ENCODE results near the gene ABCA6. TPM values are rescaled to one million over a fixed set of nuclear protein-coding genes. Genes with fewer than 3 reads are reported as not detected.
"Not testable (repeated sequence)": the region's sequence is repeated elsewhere in the genome, so short reads cannot be mapped to it uniquely, and the experiment has no call there.

Gene ABCA6
- total RNA-seq, 1 donor from 2014 or later = 36.3 TPM

DNA sequence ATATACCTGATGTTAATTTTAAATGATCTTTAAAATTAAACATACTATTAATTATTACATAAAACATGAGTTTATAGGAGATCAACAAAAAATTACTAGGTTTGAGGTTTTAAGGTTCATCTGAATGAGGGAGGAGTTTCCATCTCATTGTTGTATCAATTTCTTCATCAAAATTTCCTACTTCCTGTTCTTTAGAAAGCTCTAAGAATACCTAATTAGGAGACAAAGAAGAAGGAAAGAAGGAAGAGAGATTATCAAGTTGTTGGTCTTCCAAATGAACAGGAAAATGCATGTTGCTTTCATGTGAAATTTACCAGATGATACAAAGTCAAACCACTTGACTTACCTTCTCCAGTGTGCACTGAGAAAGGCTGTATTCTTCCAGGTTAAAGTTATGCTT, 62.8 kb downstream of the ABCA6 start:
- TF ChIP-seq, protein P1, sequence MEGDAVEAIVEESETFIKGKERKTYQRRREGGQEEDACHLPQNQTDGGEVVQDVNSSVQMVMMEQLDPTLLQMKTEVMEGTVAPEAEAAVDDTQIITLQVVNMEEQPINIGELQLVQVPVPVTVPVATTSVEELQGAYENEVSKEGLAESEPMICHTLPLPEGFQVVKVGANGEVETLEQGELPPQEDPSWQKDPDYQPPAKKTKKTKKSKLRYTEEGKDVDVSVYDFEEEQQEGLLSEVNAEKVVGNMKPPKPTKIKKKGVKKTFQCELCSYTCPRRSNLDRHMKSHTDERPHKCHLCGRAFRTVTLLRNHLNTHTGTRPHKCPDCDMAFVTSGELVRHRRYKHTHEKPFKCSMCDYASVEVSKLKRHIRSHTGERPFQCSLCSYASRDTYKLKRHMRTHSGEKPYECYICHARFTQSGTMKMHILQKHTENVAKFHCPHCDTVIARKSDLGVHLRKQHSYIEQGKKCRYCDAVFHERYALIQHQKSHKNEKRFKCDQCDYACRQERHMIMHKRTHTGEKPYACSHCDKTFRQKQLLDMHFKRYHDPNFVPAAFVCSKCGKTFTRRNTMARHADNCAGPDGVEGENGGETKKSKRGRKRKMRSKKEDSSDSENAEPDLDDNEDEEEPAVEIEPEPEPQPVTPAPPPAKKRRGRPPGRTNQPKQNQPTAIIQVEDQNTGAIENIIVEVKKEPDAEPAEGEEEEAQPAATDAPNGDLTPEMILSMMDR (IDR thresholded peaks at IDR 0.05) = no peak
- intact Hi-C loops (cut with DNase I) = no loop called here
- ATAC-seq = no peak

DNA sequence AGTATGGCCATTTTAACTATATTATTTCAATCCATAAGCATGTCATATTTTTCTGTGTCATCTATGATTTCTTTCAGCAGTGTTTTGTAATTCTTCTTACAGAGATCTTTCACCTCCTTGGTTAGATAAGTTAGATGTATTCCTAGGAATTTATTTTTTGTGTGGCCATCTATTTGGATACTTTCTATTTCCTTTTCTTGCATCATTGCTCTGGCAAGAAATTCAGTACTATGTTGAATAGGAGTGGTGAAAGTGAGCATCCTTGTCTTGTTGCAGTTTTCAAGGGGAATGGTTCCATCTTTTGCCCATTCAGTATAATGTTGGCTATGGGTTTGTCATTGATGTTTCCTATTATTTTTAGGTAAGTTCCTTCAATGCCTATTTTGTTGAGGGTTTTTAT, 65.9 kb downstream of the ABCA6 start:
- intact Hi-C loops (cut with DNase I) = no loop called here

More for the DNA sequence above, 62.8 kb downstream of the ABCA6 start:
- no peaks in the 10 kb centered on the region for H3K4me1 ChIP-seq
- H3K36me3 ChIP-seq = peaks cover 18% of the 10 kb centered on the region
- DNase-seq = no peak
- no peaks in the 10 kb centered on the region for H3K9me3 ChIP-seq
- H3K27me3 ChIP-seq = no peaks in the 10 kb centered on the region
- H3K27ac ChIP-seq = no peak overlapping the region
- no peak overlapping the region for H3K4me3 ChIP-seq

DNA sequence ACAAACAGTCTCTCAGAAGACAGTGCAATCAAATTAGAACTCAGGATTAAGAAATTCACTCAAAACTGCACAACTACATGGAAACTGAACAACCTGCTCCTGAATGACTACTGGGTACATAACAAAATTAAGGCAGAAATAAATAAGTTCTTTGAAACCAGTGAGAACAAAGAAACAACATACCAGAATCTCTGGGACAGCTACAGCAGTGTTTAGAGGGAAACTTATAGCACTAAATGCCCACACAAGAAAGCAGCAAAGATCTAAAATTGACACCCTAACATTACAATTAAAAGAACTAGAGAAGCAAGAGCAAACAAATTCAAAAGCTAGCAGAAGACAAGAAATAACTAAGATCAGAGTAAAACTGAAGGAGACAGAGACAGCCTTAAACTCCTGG, 68.3 kb downstream of the ABCA6 start:
- H3K4me3 ChIP-seq; H3K27ac ChIP-seq; H3K9me3 ChIP-seq; H3K4me1 ChIP-seq; DNase-seq; ATAC-seq; intact Hi-C loops (cut with DNase I); H3K27me3 ChIP-seq; H3K36me3 ChIP-seq: not testable (repeated sequence)

More for the DNA sequence above, 65.9 kb downstream of the ABCA6 start:
- DNase-seq = no peak
- TF ChIP-seq, protein P1 (IDR thresholded peaks at IDR 0.05) = no peak
- Histone ChIP-seq H3K4me3 (no peak overlapping the region), H3K36me3 (peaks cover 6% of the 10 kb centered on the region), H3K9me3 (no peaks in the 10 kb centered on the region), H3K27ac (no peak overlapping the region), H3K27me3 (no peaks in the 10 kb centered on the region), H3K4me1 (no peaks in the 10 kb centered on the region)
- ATAC-seq = no peak

DNA sequence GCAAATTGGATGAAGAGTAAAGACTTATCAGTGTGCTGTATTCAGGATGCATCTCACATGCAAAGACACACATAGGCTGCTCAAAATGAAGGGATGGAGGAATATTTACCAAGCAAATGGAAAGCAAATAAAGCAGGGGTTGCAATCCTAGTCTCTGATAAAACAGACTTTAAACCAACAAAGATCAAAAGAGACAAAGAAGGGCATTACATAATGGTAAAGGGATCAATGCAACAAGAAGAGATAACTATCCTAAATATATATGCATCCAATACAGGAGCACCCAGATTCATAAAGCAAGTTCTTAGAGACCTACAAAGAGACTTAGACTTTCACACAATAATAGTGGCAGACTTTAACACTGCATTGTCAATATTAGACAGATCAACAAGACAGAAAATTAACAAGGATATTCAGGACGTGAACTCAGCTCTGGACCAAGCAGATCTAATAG, 68.9 kb downstream of the ABCA6 start:
- DNase-seq; H3K27me3 ChIP-seq; H3K9me3 ChIP-seq; H3K36me3 ChIP-seq; H3K27ac ChIP-seq; H3K4me3 ChIP-seq; intact Hi-C loops (cut with DNase I); H3K4me1 ChIP-seq; ATAC-seq: not testable (repeated sequence)

DNA sequence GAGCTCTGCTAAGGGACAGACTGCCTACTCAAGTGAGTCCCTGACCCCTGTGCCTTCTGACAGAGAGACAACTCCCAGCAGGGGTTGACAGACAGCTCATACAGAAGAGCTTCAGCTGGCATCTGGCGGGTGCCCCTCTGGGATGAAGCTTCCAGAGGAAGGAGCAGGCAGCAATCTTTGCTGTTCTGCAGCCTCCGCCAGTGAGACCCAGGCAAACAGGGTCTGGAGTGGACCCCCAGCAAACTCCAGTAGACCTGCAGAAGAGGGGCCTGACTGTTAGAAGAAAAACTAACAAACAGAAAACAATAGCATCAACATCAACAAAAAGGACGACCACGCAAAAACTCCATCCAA, 70.5 kb downstream of the ABCA6 start:
- H3K9me3 ChIP-seq; H3K27me3 ChIP-seq; ATAC-seq; H3K4me3 ChIP-seq; H3K36me3 ChIP-seq; DNase-seq; intact Hi-C loops (cut with DNase I); H3K4me1 ChIP-seq; H3K27ac ChIP-seq: not testable (repeated sequence)

DNA sequence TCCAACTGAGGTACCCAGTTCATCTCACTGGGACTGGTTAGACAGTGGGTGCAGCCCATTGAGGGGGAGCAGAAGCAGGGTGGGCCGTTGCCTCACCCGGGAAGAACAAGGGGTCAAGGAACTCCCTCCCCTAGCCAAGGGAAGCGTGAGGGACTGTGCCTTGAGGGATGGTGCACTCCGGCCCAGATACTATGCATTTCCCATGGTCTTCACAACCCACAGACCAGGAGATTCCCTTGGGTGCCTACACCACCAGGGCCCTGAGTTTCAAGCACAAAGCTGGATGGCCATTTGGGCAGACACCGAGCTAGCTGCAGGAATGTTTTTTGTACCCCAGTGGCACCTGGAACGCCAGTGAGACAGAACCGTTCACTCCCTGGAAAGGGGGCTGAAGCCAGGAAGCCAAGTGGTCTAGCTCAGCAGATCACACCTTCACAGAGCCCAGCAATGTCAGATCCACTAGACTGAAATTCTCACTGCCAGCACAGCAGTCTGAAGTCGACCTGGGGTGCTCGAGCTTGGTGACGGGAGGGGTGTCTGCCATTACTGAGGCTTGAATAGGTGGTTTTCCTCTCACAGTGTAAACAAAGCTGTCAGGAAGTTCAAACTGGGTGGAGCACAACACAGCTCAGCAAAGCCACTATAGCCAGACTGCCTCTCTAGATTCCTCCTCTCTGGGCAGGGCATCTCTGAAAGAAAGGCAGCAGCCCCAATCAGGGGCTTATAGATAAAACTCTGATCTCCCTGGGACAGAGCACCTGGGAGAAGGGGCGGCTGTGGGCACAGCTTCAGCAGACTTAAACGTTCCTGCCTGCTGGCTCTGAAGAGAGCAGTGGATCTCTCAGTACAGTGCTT, 71.1 kb downstream of the ABCA6 start:
- DNase-seq; H3K9me3 ChIP-seq; H3K4me3 ChIP-seq; H3K4me1 ChIP-seq; intact Hi-C loops (cut with DNase I); H3K36me3 ChIP-seq; H3K27ac ChIP-seq; H3K27me3 ChIP-seq; ATAC-seq: not testable (repeated sequence)

DNA sequence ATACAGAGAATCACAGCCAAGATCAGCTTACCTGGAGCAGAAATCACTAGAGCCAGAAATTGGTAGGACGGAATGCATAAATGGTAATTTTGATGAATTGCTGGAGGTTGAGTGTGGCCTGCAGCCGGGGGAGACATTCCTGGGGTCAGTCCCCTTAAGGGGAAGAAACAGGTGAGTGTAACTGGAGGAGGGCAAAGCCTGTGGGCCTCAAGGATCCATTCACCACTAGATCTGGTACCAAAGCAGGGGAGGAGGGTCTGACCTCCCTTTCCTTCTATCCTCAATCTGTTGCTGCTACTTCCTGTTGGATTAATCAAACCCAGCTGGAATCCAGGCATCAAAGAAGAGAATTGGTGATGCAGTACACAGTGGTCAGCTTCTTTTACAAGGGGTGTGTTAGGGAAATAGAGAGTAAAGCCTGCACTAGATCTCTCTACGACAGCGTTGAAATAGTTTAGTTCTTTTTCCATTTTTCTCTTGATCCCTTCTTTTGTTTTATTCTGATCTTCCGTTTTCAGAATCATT, 72.4 kb downstream of the ABCA6 start:
- Histone ChIP-seq H3K36me3 (no peaks in the 10 kb centered on the region), H3K9me3 (no peaks in the 10 kb centered on the region), H3K4me3 (no peak overlapping the region), H3K27ac (no peak overlapping the region), H3K4me1 (no peaks in the 10 kb centered on the region), H3K27me3 (no peaks in the 10 kb centered on the region)
- TF ChIP-seq, protein P1 (IDR thresholded peaks at IDR 0.05) = no peak
- ATAC-seq (no peak), DNase-seq (no peak)
- intact Hi-C loops (cut with DNase I) = no loop called here
